Memory B cell (primary cell): ENCODE data around the gene RASGRP3.
"Not testable (repeated sequence)": the region's sequence is repeated elsewhere in the genome, so short reads cannot be mapped to it uniquely, and the experiment has no call there.

Experiments used
- ATAC-seq: fragments of 150-1000 bp; cut with Tn5 transposase; 2 replicates; pipeline ENCODE4 v1.10.0; 2021; ENCODE audit warnings: low read depth, mild to moderate bottlenecking, moderate library complexity
- DNase-seq, 2 donors: peaks; one replicate each; pipeline ENCODE4 v3.0.0; 2022; ENCODE audit warnings: low spot score in 2 of 2
- H3K27ac Mint-ChIP-seq: one replicate; pipeline ENCODE4 v1.8.0; 2022; ENCODE audit warnings: mild to moderate bottlenecking, moderate library complexity, mixed read lengths
- H3K27me3 Mint-ChIP-seq: one replicate; pipeline ENCODE4 v1.8.0; 2022; ENCODE audit warnings: mixed read lengths
- H3K36me3 Mint-ChIP-seq: one replicate; pipeline ENCODE4 v1.8.0; 2022; ENCODE audit warnings: mild to moderate bottlenecking, mixed read lengths
- H3K4me1 Mint-ChIP-seq: one replicate; pipeline ENCODE4 v1.8.0; 2022; ENCODE audit warnings: mixed read lengths
- H3K4me3 Mint-ChIP-seq: one replicate; pipeline ENCODE4 v1.8.0; 2022; ENCODE audit warnings: mild to moderate bottlenecking, moderate library complexity, mixed read lengths
- H3K9me3 Mint-ChIP-seq: one replicate; pipeline ENCODE4 v1.8.0; 2022; ENCODE audit warnings: mixed read lengths

The RASGRP3 gene

GRCh38 chr2:33476131-33476792 lies at the start of gene RASGRP3:
Gene RASGRP3, plus strand, starts transcription at chr2:33476649. Its CDS starts 38,488 bp downstream, at chr2:33515137.
- ATAC-seq (peak; percentile 58), DNase-seq (peak; percentile 72)
- Mint-ChIP-seq H3K27me3 (no peaks in the 10 kb centered on the region), H3K4me3 (peak within 1 kb of the TSS; percentile 98), H3K27ac (peak within 1 kb of the TSS; percentile 99), H3K36me3 (peaks cover 9% of the 10 kb centered on the region), H3K9me3 (no peaks in the 10 kb centered on the region), H3K4me1 (peaks cover 33% of the 10 kb centered on the region)

- Mint-ChIP-seq H3K27ac (no peak overlapping the region), H3K4me1 (no peaks in the 10 kb centered on the region), H3K4me3 (no peak overlapping the region), H3K27me3 (peaks cover 3% of the 10 kb centered on the region), H3K9me3 (no peaks in the 10 kb centered on the region), H3K36me3 (no peaks in the 10 kb centered on the region)
- no peak for DNase-seq
- no peak for ATAC-seq
Measured at GRCh38 chr2:33426666-33427231, 49.7 kb upstream of the RASGRP3 start.

GRCh38 chr2:33430077-33430476 lies 46.4 kb upstream of the RASGRP3 start:
- Mint-ChIP-seq H3K27me3 (peaks cover 4% of the 10 kb centered on the region), H3K27ac (no peak overlapping the region), H3K4me1 (no peaks in the 10 kb centered on the region), H3K9me3 (no peaks in the 10 kb centered on the region), H3K4me3 (no peak overlapping the region), H3K36me3 (no peaks in the 10 kb centered on the region)
- ATAC-seq (no peak), DNase-seq (no peak)

GRCh38 chr2:33430856-33431255 lies 45.6 kb upstream of the RASGRP3 start:
- no peaks in the 10 kb centered on the region for H3K36me3 Mint-ChIP-seq
- H3K4me3 Mint-ChIP-seq: no peak overlapping the region
- H3K4me1 Mint-ChIP-seq: no peaks in the 10 kb centered on the region
- H3K27me3 Mint-ChIP-seq: peaks cover 4% of the 10 kb centered on the region
- DNase-seq: no peak
- H3K9me3 Mint-ChIP-seq: no peaks in the 10 kb centered on the region
- no peak overlapping the region for H3K27ac Mint-ChIP-seq
- ATAC-seq: no peak

GRCh38 chr2:33432871-33433270 lies 43.6 kb upstream of the RASGRP3 start:
- DNase-seq (no peak), ATAC-seq (no peak)
- Mint-ChIP-seq H3K9me3 (no peaks in the 10 kb centered on the region), H3K27me3 (peaks cover 4% of the 10 kb centered on the region), H3K4me1 (no peaks in the 10 kb centered on the region), H3K4me3 (no peak overlapping the region), H3K36me3 (no peaks in the 10 kb centered on the region), H3K27ac (no peak overlapping the region)

- peaks cover 1% of the 10 kb centered on the region for H3K27me3 Mint-ChIP-seq
- no peak overlapping the region for H3K4me3 Mint-ChIP-seq
- H3K27ac Mint-ChIP-seq: no peak overlapping the region
- no peaks in the 10 kb centered on the region for H3K36me3 Mint-ChIP-seq
- H3K4me1 Mint-ChIP-seq: no peaks in the 10 kb centered on the region
- no peaks in the 10 kb centered on the region for H3K9me3 Mint-ChIP-seq
- DNase-seq (no peak), ATAC-seq (no peak)
Measured at GRCh38 chr2:33433279-33434235, 42.9 kb upstream of the RASGRP3 start.

GRCh38 chr2:33435518-33435917 lies 40.9 kb upstream of the RASGRP3 start:
- Mint-ChIP-seq H3K27me3 (peaks cover 1% of the 10 kb centered on the region), H3K9me3 (no peaks in the 10 kb centered on the region), H3K4me3 (no peak overlapping the region), H3K36me3 (no peaks in the 10 kb centered on the region), H3K4me1 (no peaks in the 10 kb centered on the region), H3K27ac (no peak overlapping the region)
- DNase-seq: no peak
- ATAC-seq: no peak

GRCh38 chr2:33436083-33436482 lies 40.4 kb upstream of the RASGRP3 start:
- Mint-ChIP-seq H3K9me3 (no peaks in the 10 kb centered on the region), H3K36me3 (no peaks in the 10 kb centered on the region), H3K4me1 (no peaks in the 10 kb centered on the region), H3K4me3 (no peak overlapping the region), H3K27ac (no peak overlapping the region), H3K27me3 (peaks cover 1% of the 10 kb centered on the region)
- DNase-seq (no peak), ATAC-seq (no peak)

GRCh38 chr2:33437297-33437696 lies 39.2 kb upstream of the RASGRP3 start:
- DNase-seq (no peak), ATAC-seq (no peak)
- Mint-ChIP-seq H3K4me3 (no peak overlapping the region), H3K27me3 (peaks cover 1% of the 10 kb centered on the region), H3K4me1 (no peaks in the 10 kb centered on the region), H3K36me3 (no peaks in the 10 kb centered on the region), H3K27ac (no peak overlapping the region), H3K9me3 (no peaks in the 10 kb centered on the region)

GRCh38 chr2:33437815-33438214 lies 38.6 kb upstream of the RASGRP3 start:
- no peaks in the 10 kb centered on the region for H3K4me1 Mint-ChIP-seq
- H3K27me3 Mint-ChIP-seq: peaks cover 1% of the 10 kb centered on the region
- DNase-seq: no peak
- H3K4me3 Mint-ChIP-seq: no peak overlapping the region
- ATAC-seq: no peak
- no peaks in the 10 kb centered on the region for H3K36me3 Mint-ChIP-seq
- H3K27ac Mint-ChIP-seq: no peak overlapping the region
- H3K9me3 Mint-ChIP-seq: no peaks in the 10 kb centered on the region

GRCh38 chr2:33441235-33441810 lies 35.1 kb upstream of the RASGRP3 start:
- H3K4me3 Mint-ChIP-seq: no peak overlapping the region
- H3K27me3 Mint-ChIP-seq: no peaks in the 10 kb centered on the region
- no peaks in the 10 kb centered on the region for H3K9me3 Mint-ChIP-seq
- no peak overlapping the region for H3K27ac Mint-ChIP-seq
- DNase-seq (peak in 1 of 2 donors; percentile 4), ATAC-seq (no peak)
- H3K36me3 Mint-ChIP-seq: no peaks in the 10 kb centered on the region
- H3K4me1 Mint-ChIP-seq: peaks cover 6% of the 10 kb centered on the region

GRCh38 chr2:33442052-33442451 lies 34.4 kb upstream of the RASGRP3 start:
- H3K4me1 Mint-ChIP-seq, H3K36me3 Mint-ChIP-seq, DNase-seq, H3K27ac Mint-ChIP-seq, H3K27me3 Mint-ChIP-seq, H3K9me3 Mint-ChIP-seq, H3K4me3 Mint-ChIP-seq, ATAC-seq: not testable (repeated sequence)

- Mint-ChIP-seq H3K4me3 (no peak overlapping the region), H3K27ac (no peak overlapping the region), H3K36me3 (no peaks in the 10 kb centered on the region), H3K9me3 (no peaks in the 10 kb centered on the region), H3K27me3 (no peaks in the 10 kb centered on the region), H3K4me1 (peaks cover 6% of the 10 kb centered on the region)
- no peak for DNase-seq
- no peak for ATAC-seq
Measured at GRCh38 chr2:33442528-33443079, 33.8 kb upstream of the RASGRP3 start.
